Panc1 (cell line): ENCODE measurements around the gene ROBO2. TPM values are rescaled to one million over a fixed set of nuclear protein-coding genes. Genes with fewer than 3 reads are reported as not detected.

Experiments used
- ATAC-seq: fragments of 200-7000 bp; cut with Tn5 transposase; 2 replicates; pipeline ENCODE4 v1.9.1; 2020; ENCODE audit warnings: mild to moderate bottlenecking, moderate library complexity
- BruUV-seq: library from RNA; stranded (reverse); fragments of 400-500 nt; replicated peaks from 2 replicates; lab custom pipeline; 2021; lab: Mats Ljungman, UMichigan
- CTCF ChIA-PET: fragments of 300-600 bp; sonication (Branson Sonifier 250); formaldehyde crosslinking; loops from one replicate; lab custom pipeline; 2022; ENCODE audit warnings: antibody characterized with exemption; lab: Charles Lee
- POLR2A ChIA-PET: fragments of 300-600 bp; sonication (Branson Sonifier 250); formaldehyde crosslinking; loops from one replicate; lab custom pipeline; 2022; ENCODE audit warnings: antibody characterized with exemption; lab: Charles Lee
- DNase-seq: peaks from one replicate; pipeline ENCODE4 v3.0.0-alpha.2; 2010; ENCODE audit warnings: low read depth, low spot score
- H3K27ac ChIP-seq: 2 replicates; pipeline ENCODE4 v1.5.1; 2011; ENCODE audit warnings: mild to moderate bottlenecking, low read length, inconsistent platforms
- H3K27me3 ChIP-seq: fragments of 200-500 bp; sonication (Bioruptor generic); 2 replicates; pipeline ENCODE4 v1.6.0; 2014; ENCODE audit warnings: low read length, inconsistent platforms; ENCODE audit not compliant: control insufficient read depth, insufficient read depth
- H3K36me3 ChIP-seq: fragments of 200-500 bp; sonication (Bioruptor generic); 2 replicates; pipeline ENCODE4 v1.5.1; 2014; ENCODE audit warnings: inconsistent platforms, mild to moderate bottlenecking, low read length, moderate library complexity; ENCODE audit not compliant: control insufficient read depth, insufficient read depth
- H3K4me1 ChIP-seq: 2 replicates; pipeline ENCODE4 v1.5.1; 2011; ENCODE audit warnings: inconsistent platforms, mild to moderate bottlenecking, low read length, moderate library complexity; ENCODE audit not compliant: control insufficient read depth, insufficient read depth
- H3K4me3 ChIP-seq, 2 experiments: 2 replicates each; pipeline ENCODE4 v1.5.1; 2011 to 2012; ENCODE audit warnings: low read depth in 2 of 2, low read length in 2 of 2, mild to moderate bottlenecking in 2 of 2, inconsistent platforms in 1 of 2, moderate library complexity in 1 of 2
- H3K9me3 ChIP-seq: fragments of 200-500 bp; sonication (Bioruptor generic); 2 replicates; pipeline ENCODE4 v1.5.1; 2014; ENCODE audit warnings: low read depth, mild to moderate bottlenecking, inconsistent platforms, low read length, moderate library complexity; ENCODE audit not compliant: control insufficient read depth, insufficient read depth
- CTCF ChIP-seq: fragments of 450-650 bp; IDR thresholded peaks from 2 replicates; pipeline ENCODE4 v1.5.1; 2017; ENCODE audit warnings: mild to moderate bottlenecking
- POLR2AphosphoS5 ChIP-seq: IDR thresholded peaks from 2 replicates; pipeline ENCODE4 v1.6.1; 2012; ENCODE audit warnings: mild to moderate bottlenecking, low read depth, low read length, moderate library complexity
- REST ChIP-seq, 2 experiments: IDR thresholded peaks; 2 replicates each; pipeline ENCODE4 v1.6.1; 2011 to 2012; ENCODE audit warnings: low read depth in 2 of 2, control low read depth in 1 of 2, low read length in 1 of 2, mild to moderate bottlenecking in 1 of 2, moderate library complexity in 1 of 2; ENCODE audit not compliant: insufficient read depth in 1 of 2
- SIN3A ChIP-seq: IDR thresholded peaks from 2 replicates; pipeline ENCODE4 v1.6.1; 2012; ENCODE audit warnings: low read depth, mild to moderate bottlenecking, low read length, moderate library complexity, borderline replicate concordance; ENCODE audit not compliant: insufficient read depth
- TCF7L2 ChIP-seq: IDR thresholded peaks from 2 replicates; pipeline ENCODE4 v1.6.1; 2011; ENCODE audit warnings: mild to moderate bottlenecking, low read depth, low read length, inconsistent platforms
- in situ Hi-C: cut with HindIII; loops from 2 replicates; pipeline ENCODE4 v1.10.0; 2016; ENCODE audit warnings: low sequenced_read_pairs, low pct_unique_long_range_greater_than_20kb
- intact Hi-C: fragments of 100-400 bp; cut with micrococcal nuclease; formaldehyde crosslinking; loops from one replicate; pipeline ENCODE4 v1.10.0; 2022; ENCODE audit not compliant: unreplicated experiment
- total RNA-seq: library from RNA; stranded (reverse); gene quantifications from one replicate; pipeline ENCODE4 v1.2.1, GENCODE V29; 2021; ENCODE audit not compliant: unreplicated experiment

ROBO2 gene
- total RNA-seq, 1 experiment from 2014 or later: 1.3 TPM

GRCh38 chr3:77304700-77305021 lies 264.8 kb downstream of the ROBO2 start:
- ChIA-PET POLR2A (no interaction called here), CTCF (no interaction called here)
- BruUV-seq: no TSS peak
- Histone ChIP-seq H3K9me3 (no peaks in the 10 kb centered on the region), H3K27me3 (no peaks in the 10 kb centered on the region), H3K4me1 (no peaks in the 10 kb centered on the region), H3K36me3 (no peaks in the 10 kb centered on the region), H3K4me3 (no peak overlapping the region), H3K27ac (no peak overlapping the region)
- TF ChIP-seq CTCF: no peak
- no peak for TF ChIP-seq POLR2AphosphoS5
- TF ChIP-seq SIN3A: no peak
- TF ChIP-seq REST (IDR thresholded peaks at IDR 0.05; ENCODE audit: insufficient read depth in 1 of 2, low read depth in 2 of 2, low read length in 1 of 2): no peak
- no peak for TF ChIP-seq TCF7L2
- in situ Hi-C loops: no loop called here
- intact Hi-C loops: no loop called here
- ATAC-seq (no peak), DNase-seq (no peak)

- Histone ChIP-seq H3K4me3 (no peak overlapping the region), H3K27me3 (no peaks in the 10 kb centered on the region), H3K36me3 (no peaks in the 10 kb centered on the region), H3K27ac (no peak overlapping the region), H3K9me3 (no peaks in the 10 kb centered on the region), H3K4me1 (no peaks in the 10 kb centered on the region)
- TF ChIP-seq TCF7L2 (no peak), CTCF (no peak), REST (IDR thresholded peaks at IDR 0.05; ENCODE audit: insufficient read depth in 1 of 2, low read depth in 2 of 2, low read length in 1 of 2) (no peak), POLR2AphosphoS5 (no peak)
- DNase-seq (no peak), ATAC-seq (no peak)
- intact Hi-C loops: no loop called here
- ChIA-PET POLR2A (no interaction called here), CTCF (interaction anchor here (0.8 kb wide), 1 partner anchor 22 kb away, joined by 3 read pairs; no protein-coding TSS in a partner anchor)
- in situ Hi-C loops: no loop called here
- no TSS peak for BruUV-seq
These were observed 269.6 kb downstream of the ROBO2 start for GRCh38 chr3:77309460-77309859.
